Stimulated activated CD4-positive, alpha-beta T cell treated with anti-CD3 and anti-CD28 coated beads, Interleukin-15, amount 100 ng/mL, for 1 hour (primary cell): ENCODE data around the gene XYLT2.
"Not testable (repeated sequence)": the region's sequence is repeated elsewhere in the genome, so short reads cannot be mapped to it uniquely, and the experiment has no call there.

Experiments used
- DNase-seq, 2 donors: peaks; one replicate each; pipeline ENCODE4 v3.0.0-alpha.2; 2020; ENCODE audit warnings: low read depth in 1 of 2, low spot score in 1 of 2

The XYLT2 gene

DNA sequence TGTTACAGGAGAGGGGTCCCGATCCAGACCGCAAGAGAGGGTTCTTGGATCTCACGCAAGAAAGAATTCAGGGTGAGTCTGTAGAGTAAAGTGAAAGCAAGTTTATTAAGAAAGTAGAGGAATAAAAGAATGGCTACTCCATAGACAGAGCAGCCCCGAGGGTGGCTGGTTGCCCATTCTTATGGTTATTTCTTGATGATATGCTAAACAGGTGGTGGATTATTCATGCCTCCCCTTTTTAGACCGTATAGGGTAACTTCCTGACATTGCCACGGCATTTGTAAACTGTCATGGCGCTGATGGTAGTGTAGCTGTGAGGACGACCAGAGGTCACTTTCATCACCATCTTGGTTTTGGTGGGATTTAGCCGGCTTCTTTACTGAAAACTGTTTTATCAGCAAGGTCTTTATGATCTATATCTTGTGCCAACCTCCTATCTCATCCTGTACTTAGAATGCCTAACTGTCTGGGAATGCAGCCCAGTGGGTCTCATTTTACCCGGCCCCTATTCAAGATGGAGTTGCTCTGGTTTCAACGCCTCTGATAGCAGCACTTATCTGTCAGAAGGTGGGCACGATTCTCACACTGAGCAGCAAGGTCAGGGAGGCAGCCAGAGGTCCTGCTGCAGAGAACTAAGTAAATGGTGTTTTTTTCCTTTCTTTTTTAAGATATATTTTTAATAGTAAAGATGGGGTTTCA lies 26.5 kb upstream of the XYLT2 start:
- DNase-seq = no peak

DNA sequence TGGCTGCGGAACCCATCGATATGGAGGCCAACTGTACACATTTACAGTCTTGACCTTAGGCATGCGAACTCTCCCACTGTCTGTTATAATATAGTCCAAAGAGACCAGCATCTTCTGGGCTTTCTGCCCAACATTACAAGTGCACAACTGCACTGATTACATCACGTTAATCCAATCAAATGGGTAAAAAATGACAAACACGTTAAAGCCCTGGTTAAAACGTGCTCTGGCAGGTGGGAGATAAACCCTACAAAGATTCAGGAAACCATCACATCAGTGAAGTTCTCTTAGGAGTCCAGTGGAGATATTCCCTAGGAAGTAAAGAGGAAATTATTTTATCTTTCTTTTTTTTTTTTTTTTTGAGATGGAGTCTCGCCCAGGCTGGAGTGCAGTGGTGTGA lies 23.7 kb upstream of the XYLT2 start:
- DNase-seq = no peak

DNA sequence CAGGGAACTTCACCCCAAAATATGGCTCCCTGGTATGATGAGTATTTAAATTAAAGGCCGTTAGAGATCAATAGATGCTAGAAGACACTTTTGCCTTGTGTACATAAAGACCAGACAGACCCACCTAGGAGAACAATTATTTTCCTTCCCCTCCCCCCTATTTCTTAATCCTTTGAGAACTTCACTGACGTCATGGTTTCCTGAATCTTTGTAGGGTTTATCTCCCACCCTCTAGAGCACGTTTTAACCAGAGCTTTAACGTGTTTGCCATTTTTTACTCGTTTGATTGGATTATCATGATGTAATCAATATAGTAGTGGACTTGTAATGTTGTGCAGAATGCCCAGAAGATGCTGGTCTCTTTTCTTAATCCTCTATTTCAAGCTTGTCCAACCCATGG lies 22.9 kb upstream of the XYLT2 start:
- DNase-seq = no peak

DNA sequence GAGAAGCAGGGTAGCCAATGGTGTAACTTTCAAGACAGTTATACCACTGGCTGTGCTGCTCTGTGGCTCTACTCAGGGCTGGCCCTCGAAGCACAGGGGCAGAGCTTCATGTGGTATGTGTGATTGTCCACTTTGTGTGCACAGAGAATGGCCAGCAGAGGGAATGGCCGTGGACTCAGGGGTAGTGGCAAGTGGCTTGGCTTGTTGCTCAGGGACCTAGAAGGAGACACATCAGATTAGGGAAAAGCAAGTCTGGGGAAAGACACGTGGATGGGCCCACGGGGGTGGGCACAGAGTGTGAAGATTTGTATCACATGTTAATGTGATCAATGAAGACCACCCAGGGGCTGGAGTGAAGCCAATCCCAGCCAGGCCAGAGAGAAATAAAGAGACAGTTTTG lies 20.0 kb upstream of the XYLT2 start:
- DNase-seq = no peak

DNA sequence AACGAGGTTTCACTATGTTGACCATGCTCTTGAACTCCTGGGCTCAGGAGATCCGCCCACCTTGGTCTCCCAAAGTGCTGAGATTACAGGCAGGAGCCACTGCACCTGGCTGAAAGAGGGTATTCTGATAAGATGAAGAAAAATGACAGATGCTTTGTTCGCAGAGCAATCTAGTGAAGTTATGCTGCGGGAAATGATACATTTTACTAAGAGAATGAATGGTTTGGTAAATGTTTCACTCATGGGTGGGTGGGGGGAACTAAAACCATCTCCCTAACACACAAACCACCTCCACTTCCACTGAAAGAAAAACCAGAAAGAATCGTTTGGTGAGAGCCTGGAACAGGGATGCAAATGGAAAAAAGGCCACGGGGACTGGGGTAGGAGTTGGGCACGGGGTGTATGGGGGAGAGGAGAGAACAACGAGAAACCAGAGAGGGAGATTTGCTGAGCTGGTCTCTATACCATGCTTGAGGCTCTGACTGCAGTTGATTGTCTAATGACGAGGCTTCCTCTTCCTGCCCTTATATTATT lies 19.0 kb upstream of the XYLT2 start:
- no peak for DNase-seq

DNA sequence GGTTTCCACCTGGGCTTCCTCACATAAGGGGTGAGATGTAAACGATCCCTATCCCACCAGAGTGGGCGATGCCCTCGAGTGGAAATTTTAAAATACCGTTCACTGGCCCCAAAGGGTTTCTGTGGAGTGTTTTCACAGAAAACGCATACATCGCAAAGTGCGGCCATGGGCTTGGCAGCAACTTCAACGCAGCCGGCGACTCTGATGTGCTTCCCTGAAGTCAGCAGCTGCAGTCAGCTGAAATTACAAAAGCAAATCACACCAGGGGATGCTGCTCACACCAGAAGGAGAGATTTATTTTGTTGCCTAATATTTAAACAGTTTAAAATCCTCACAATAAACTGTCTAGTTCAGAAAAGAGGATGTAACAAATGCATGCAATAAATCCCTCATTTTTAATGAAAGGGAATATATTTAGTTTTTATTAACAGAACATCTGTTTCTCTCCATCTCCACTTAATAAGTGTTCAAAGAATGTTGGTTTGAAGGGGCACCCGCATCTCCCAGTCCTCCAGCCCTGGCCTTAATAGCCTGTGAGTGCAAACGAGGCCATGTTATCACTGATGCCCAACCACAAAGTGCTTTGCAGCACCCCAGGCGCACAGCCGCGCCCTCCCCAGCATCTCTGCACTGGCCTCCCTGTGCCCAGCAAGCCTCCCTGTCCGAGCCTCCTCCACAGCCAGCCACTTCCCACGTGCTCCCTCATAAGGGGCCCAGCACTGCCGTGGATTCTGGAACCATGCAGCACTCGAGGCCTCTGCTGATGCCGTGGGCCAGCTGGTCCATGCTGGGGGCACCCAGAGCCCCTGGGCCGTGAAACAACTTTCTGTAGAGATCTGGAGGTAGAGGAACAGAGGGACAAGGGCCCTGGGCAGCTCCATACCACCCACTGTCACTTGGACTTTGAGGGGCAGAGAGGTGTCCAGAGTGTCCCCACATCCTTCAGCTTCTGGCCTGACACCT lies 17.3 kb upstream of the XYLT2 start:
- no peak for DNase-seq

DNA sequence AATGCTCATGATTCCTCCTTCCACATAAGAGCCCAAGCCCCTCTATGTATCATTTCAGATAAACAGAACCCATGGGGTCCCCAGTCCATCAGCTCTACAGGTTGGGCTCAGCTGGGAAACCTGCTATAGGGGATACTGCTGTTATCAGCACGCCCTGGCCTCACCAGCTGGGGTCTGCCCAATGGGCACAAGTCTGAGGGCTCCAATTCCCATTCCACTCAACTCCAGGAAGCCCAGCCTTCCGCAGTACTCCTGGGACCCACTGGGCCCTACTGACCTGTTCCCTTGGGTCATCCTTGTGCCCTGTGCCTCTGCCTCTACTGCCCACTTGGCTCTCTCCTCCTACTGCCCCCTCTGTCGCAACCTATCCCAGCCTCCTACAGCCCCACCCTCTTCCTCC lies 16.2 kb upstream of the XYLT2 start:
- DNase-seq = no peak

DNA sequence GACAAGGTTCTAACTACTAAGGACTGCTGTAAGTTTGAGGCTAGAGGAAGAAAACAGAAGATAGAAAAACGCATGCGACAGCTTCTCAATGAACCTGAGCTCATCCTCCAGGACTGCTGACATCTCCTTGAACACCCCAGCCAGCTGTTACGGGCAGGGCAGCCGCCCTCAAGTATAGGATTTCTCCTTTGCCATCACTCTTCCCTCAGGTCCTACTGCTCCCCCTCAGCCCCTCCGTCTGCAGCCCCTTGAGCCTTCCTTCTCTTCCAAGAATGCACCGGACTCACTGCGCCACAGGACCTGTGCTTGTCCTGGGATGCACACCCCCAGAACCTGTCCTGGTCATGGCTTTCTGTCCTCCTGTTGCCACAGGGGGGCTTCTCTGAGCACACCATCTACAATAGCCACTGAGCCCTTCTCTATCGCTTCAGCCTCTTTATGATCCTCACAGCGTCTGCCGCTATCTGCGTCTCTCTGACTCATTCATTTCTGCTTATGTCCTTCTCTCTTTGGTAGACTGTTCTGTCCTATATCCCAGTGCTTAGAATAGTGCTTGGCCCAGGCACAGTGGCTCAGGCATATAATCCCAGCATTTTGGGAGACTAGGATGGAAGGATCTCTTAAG lies 15.7 kb upstream of the XYLT2 start:
- DNase-seq = no peak

DNA sequence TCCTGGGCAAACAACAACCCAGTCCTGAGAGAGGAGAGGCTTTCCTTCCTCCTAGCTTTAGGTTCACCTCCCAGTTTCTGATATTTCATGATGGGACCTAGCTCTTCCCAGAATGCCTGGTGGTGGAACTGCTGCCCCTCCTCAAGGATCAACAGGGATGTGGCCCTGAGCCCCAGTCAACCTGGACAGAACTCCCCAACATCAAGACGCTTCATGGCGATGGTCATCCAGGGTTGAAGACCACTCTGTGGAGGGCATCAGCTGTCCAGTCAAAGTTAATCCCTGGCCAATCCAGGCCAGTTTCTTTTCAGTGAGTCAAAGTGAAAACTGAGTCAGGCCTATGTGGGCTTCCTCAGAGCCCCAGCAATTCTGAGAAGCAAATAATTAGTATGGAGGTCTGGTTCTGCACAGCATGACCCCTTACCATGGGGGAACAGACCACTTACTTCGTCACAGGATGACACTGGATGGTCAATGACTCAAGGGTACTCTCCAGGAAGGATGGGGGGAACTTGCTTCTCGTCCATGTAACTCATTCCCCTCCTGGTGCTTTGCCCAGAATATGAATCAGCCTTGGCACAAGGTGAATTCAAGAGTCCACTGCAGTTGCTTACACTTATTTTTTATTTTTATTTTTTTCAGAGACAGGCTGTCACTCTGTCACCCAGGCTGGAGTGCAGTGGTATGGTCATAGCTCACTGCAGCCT lies 14.7 kb upstream of the XYLT2 start:
- no peak for DNase-seq

DNA sequence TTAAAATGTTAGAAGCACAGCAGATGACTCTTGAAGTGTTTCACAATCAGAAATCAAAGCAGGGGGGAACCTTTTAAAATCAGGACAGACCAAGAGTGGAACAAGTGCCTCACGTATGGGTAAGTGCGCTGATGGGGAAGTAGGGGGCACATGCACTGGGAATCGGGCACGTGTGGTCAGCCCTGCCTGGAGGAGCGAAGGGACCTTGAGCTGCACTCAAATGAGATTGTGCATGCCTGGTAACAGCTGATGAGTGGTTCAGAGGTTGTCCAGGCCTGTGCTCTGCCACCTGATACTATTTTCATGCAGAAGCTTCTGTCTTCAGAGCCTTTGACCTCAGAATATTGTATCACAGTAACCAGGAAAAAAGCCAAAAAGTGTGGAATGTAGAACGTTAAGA lies 13.7 kb upstream of the XYLT2 start:
- no peak for DNase-seq

DNA sequence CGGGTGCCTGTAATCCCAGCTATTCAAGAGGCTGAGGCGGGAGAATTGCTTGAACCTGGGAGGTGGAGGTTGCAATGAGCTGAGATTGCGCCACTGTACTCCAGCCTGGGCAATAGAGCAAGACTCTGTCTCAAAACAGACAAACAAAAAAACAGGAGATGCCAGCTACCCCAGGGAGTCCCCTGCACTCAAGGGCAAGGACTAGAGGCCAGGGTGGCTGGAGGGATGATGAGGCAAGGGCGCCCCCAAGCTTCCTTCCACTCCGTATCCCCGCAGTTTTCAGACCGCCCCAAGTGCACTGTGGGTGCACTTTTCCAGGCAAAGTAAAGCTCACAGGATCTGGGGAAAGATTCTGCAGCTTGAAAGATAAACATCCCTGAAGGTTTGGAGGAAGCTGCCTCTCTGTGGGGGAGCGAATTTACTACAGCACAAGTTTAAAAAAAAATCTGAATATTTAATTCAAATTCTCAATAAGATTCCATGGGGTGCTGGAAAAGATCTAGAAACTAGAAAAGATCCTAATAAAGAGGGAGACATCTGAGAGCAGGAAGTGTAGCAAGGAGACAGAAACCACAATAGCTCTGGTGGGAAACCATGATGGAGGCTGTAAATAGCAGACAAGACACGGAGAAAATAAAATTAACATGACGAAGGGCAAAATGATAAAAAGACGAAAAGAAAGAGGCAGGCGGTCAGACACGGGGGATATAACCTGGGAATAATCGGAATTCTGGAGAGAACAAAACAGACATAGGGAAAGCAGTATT lies 12.5 kb upstream of the XYLT2 start:
- DNase-seq = not testable (repeated sequence)

DNA sequence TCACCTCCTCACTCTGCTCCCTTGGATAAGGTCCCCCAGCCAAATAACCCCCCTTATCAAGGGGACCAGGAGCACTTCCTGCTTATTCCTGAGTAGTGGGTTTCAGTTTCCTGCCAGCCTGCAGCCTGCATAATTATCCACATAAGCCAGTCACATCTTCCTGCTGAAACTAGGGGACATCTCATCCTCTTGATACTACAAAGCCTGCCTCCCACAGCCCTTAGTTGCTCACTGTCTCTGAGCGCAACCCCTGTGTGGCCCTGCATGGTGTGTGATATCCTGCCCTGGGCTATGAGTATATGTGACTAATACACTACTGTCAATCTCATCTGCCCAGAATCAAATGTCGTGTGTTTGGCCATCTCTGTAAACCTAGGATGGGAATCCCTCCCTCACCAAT lies 8.0 kb upstream of the XYLT2 start:
- no peak for DNase-seq

DNA sequence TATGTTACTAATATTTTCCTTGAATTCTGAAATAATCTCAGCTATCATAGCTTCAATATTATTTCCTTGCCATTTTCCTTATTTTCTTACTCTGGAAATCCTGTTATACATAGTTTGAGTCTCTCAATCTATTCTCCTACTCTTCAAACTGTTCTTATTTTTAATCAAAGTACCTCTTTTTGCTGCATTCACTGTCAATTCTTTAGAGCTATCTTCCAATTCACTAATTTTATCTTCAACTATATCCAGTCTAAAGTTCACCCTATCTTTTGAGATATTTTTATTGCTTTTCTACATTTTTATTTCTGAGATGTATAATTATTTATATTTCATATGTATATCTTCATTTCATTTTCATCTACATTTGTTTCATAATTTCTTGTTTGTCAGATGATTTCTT lies 7.3 kb upstream of the XYLT2 start:
- DNase-seq = no peak

DNA sequence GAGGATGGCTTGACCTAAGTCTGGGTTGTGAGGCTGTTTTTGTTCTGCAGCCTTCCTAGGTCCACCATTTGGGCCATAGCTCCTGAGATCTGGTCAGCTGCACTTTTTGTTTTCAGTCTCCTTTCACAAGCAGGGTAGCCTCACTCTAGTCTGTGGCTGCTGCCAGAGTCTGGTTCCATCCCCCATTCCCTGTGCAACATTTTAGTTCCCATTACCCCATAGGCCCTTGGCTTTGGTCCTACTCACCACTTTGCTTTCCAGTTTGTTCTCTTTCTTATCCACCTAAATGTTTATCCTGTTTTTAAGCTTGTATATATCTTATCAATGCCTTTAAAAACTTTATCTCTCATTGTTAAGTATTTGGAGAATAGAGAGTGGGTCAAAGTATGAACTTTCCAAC lies 6.5 kb upstream of the XYLT2 start:
- no peak for DNase-seq

DNA sequence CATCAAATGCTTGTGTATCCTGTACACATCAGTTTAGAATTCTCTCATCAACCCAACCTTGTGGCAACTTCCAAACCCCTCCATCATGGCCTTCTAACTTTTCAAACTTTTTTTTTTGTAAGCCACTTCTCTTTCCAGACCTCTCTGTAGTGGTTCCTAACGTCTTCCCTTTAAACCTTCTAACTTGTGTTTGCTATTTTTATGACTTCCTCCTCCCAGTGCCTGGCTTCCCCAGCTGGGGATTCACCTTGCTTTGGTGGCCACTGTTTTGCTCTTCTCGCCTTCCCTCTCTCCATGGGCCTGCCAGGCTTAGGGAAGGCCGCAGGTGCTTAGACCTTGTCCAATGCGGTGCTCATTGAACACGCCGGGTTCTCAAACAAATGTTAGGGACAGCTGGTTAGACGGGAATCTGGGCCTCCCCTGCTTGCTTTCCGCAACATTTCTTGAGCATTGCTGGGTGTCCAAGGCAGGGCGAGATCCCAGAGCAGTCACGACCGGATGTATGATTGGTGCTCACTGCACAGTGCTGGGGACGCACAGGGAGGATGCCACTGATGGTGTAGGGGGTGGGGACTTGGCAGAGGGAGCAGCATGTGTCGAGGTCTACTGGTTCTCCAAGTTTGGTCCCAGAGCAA lies 1.1 kb upstream of the XYLT2 start:
- no peak for DNase-seq

DNA sequence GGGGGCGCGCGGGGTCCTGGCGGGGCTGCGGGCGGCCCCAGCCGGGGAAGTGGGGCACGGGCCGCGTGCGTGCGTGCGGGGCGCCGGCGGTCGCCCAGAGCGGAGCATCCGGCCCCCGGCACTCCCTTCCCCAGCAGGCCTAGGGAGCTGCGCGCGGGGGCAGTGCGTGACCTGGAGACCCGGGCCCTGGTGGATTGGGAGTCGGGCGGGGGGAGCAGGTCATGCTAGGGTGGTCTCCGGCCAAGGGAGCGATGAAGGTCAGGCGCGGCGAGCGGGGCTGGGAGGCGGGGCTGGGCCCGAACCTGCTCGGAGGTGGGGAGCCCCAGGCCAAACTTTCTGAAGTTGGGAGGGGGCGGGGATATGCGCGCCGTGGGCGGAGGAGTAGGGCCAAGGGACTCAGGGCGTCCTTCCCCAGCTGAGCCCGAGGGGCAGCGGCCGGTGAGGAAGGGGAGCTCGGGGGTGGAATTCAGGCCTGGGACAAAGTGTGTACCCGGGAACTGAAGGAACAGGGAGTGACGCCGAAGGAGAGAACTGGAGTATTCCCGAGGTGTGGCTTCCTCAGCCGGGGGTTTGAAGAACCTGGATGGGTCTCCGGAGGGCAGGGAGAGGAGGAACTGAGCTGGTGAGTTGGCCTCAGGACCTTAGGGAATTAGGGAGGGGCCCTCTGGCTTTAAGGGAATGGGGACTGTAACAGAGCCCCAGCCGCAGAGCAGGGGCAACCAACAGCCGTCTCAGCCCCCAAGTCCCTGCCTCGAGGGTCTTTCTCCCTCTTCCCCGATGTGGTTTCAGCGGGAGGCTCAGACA lies 589 bp downstream of the XYLT2 start:
- peak in 1 of 2 donors; percentile 33 for DNase-seq

DNA sequence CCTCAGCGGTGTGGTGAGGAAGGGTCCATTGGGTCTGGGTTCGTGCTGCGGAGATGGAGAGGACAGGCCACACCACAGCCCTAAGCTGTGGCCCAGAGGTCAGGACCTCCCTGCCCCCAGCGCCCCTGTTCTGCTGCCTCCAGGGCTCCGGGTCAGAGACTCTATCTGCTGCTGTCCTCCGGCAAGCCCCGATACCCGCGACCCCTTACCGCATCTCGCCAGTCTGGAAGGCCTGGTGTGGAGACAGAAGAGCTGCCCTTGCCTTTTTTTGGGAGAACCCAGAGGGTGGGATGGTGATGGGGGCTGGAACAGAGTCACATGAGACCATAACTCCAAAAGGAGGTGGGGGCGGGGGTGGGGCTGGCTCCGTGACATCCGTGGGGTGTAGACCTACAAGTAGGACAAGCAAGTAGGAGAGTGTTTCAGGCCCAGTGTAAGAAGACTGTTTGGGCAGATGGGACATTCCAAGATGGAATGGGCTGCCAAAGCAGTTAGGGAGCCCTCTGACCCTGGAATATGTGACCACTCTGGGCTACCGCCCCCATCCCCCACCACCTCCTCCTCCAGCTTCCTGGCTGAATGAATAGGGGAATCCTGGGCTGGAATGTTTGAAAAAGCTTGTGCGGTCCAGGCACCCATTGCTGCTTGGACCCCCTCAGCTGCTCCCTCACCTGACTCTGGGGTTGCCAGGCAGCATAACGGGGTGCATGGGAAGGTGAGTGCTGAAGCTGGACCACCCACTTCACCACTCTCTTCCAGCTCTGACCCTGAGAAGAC lies 1.4 kb downstream of the XYLT2 start:
- DNase-seq = no peak

DNA sequence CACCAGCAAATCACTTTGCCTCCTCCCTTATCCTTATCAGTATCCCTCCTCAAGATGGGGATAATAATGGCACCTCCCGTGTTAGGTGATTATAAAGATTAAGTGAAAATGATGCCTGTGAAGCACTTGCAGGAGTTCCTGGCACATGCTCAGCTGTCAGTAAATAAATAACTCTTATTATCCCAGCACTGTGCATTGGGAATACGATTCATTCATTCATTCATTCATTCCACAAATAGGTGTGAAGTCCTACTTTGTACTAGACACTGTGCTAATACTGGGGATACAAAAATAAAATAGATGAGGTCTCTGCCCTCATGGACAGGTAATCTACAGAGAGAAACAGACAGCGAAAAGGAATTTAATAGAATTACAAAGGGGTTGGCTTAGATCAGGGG lies 2.0 kb downstream of the XYLT2 start:
- no peak for DNase-seq
